H1 (cell line): Measurements from ENCODE around the gene CDC5L. TPM values are rescaled to one million over a fixed set of nuclear protein-coding genes. Genes with fewer than 3 reads are reported as not detected.

Experiments used
- CTCF ChIA-PET: fragments of 300-600 bp; sonication (Branson Sonifier 250); formaldehyde crosslinking; loops from one replicate; lab custom pipeline; 2021; ENCODE audit not compliant: partially characterized antibody; lab: Charles Lee
- POLR2A ChIA-PET: fragments of 300-600 bp; sonication (Branson Sonifier 250); formaldehyde crosslinking; loops from one replicate; lab custom pipeline; 2021; ENCODE audit warnings: inconsistent platforms; ENCODE audit not compliant: partially characterized antibody; lab: Charles Lee
- DNase-seq, 2 experiments: peaks; one replicate each; pipeline versions ENCODE4 v3.0.0 to v3.0.0-alpha.2; 2010 to 2022; ENCODE audit warnings: low spot score in 2 of 2, low read depth in 1 of 2, mixed read lengths in 1 of 2
- FAIRE-seq: peaks from 2 replicates; lab custom pipeline; 2011; peaks lifted over from hg19 to GRCh38; lab: Jason Lieb, UNC
- H2AFZ ChIP-seq: 2 replicates; pipeline ENCODE4 v1.8.1; 2012; ENCODE audit warnings: low read length, inconsistent platforms
- H2AK5ac ChIP-seq: 2 replicates; pipeline ENCODE4 v1.6.1; 2013; ENCODE audit warnings: low read depth, low read length
- H2BK120ac ChIP-seq: replicated peaks from 2 replicates; pipeline ENCODE3; 2013; ENCODE audit warnings: low read depth, low read length, inconsistent platforms
- H2BK12ac ChIP-seq: 2 replicates; pipeline ENCODE4 v1.6.1; 2013; ENCODE audit warnings: low read depth, low read length
- H2BK15ac ChIP-seq: 2 replicates; pipeline ENCODE4 v1.6.1; 2013; ENCODE audit warnings: low read length
- H2BK20ac ChIP-seq: 2 replicates; pipeline ENCODE4 v1.6.1; 2013; ENCODE audit warnings: low read length
- H2BK5ac ChIP-seq: 2 replicates; pipeline ENCODE4 v1.6.1; 2013; ENCODE audit warnings: low read depth, low read length
- H3K14ac ChIP-seq: 2 replicates; pipeline ENCODE4 v1.6.1; 2013; ENCODE audit warnings: inconsistent platforms; ENCODE audit not compliant: insufficient read length
- H3K18ac ChIP-seq: 2 replicates; pipeline ENCODE4 v1.6.1; 2013; ENCODE audit warnings: low read length; ENCODE audit errors: extremely low read depth
- H3K23ac ChIP-seq: 2 replicates; pipeline ENCODE4 v1.6.1; 2013; ENCODE audit warnings: inconsistent platforms; ENCODE audit not compliant: insufficient read length
- H3K23me2 ChIP-seq: 2 replicates; pipeline ENCODE4 v1.6.1; 2013; ENCODE audit warnings: low read depth, low read length
- H3K27ac ChIP-seq: 2 replicates; pipeline ENCODE4 v1.6.1; 2011; ENCODE audit warnings: low read depth, low read length, inconsistent platforms
- H3K27me3 ChIP-seq, 4 experiments: replicated peaks in 1 of 4; 1 replicate in 1 of 4; 2 replicates in 3 of 4; pipeline versions ENCODE4 v1.6.1 to v1.8.1; 2011 to 2013; ENCODE audit warnings: low read length in 3 of 4, mild to moderate bottlenecking in 3 of 4, inconsistent platforms in 2 of 4, mixed read lengths in 2 of 4, moderate library complexity in 1 of 4; ENCODE audit not compliant: control insufficient read depth in 3 of 4, insufficient read depth in 3 of 4; ENCODE audit errors: extremely low read depth in 1 of 4
- H3K36me3 ChIP-seq, 4 experiments: 2 replicates each; pipeline versions ENCODE4 v1.6.1 to v1.8.1; 2011 to 2013; ENCODE audit warnings: mild to moderate bottlenecking in 4 of 4, low read length in 3 of 4, moderate library complexity in 2 of 4, control low read depth in 1 of 4, inconsistent platforms in 1 of 4; ENCODE audit not compliant: insufficient read depth in 4 of 4, control insufficient read depth in 2 of 4
- H3K4ac ChIP-seq: replicated peaks from 2 replicates; pipeline ENCODE3; 2013; ENCODE audit warnings: low read length, low read depth, mixed read lengths, inconsistent platforms; ENCODE audit not compliant: insufficient read length
- H3K4me1 ChIP-seq, 4 experiments: replicated peaks in 1 of 4; 1 replicate in 1 of 4; 2 replicates in 3 of 4; pipeline versions ENCODE4 v1.6.1 to v1.8.1; 2011 to 2013; ENCODE audit warnings: low read length in 3 of 4, inconsistent platforms in 2 of 4, mixed read lengths in 1 of 4; ENCODE audit not compliant: insufficient read depth in 4 of 4, control insufficient read depth in 3 of 4
- H3K4me2 ChIP-seq, 2 experiments: 2 replicates each; pipeline versions ENCODE4 v1.6.1 to v1.8.1; 2011 to 2013; ENCODE audit warnings: low read depth in 2 of 2, low read length in 2 of 2, control low read depth in 1 of 2, inconsistent platforms in 1 of 2, mild to moderate bottlenecking in 1 of 2; ENCODE audit not compliant: insufficient read depth in 1 of 2
- H3K4me3 ChIP-seq, 4 experiments: fragments of 200-600, 300-600 bp in 1 of 4; sonication (generic), shearing (Covaris generic), sonication (Bioruptor Twin) in 1 of 4; 2 replicates each; pipeline versions ENCODE4 v1.5.1 to v1.8.1; 2011 to 2016; ENCODE audit warnings: low read length in 4 of 4, low read depth in 3 of 4, control low read depth in 2 of 4, inconsistent platforms in 2 of 4, mild to moderate bottlenecking in 2 of 4, mixed read lengths in 1 of 4, moderate library complexity in 1 of 4; ENCODE audit not compliant: insufficient read depth in 2 of 4; ENCODE audit errors: extremely low read depth in 1 of 4
- H3K56ac ChIP-seq: replicated peaks from 2 replicates; pipeline ENCODE3; 2013; ENCODE audit warnings: low read depth, mild to moderate bottlenecking, mixed read lengths, low read length, inconsistent platforms; ENCODE audit not compliant: insufficient read length
- H3K79me1 ChIP-seq: 2 replicates; pipeline ENCODE4 v1.6.1; 2013; ENCODE audit warnings: low read depth, low read length, control low read depth
- H3K79me2 ChIP-seq, 2 experiments: 2 replicates each; pipeline versions ENCODE4 v1.6.1 to v1.8.1; 2012 to 2013; ENCODE audit warnings: low read length in 2 of 2, mild to moderate bottlenecking in 2 of 2, inconsistent platforms in 1 of 2; ENCODE audit not compliant: insufficient read depth in 2 of 2, control insufficient read depth in 1 of 2
- H3K9ac ChIP-seq, 4 experiments: replicated peaks in 1 of 4; 1 replicate in 1 of 4; 2 replicates in 3 of 4; pipeline versions ENCODE4 v1.6.1 to v1.8.1; 2011 to 2013; ENCODE audit warnings: low read depth in 3 of 4, low read length in 3 of 4, control low read depth in 2 of 4, mild to moderate bottlenecking in 2 of 4, moderate library complexity in 2 of 4, inconsistent platforms in 1 of 4; ENCODE audit errors: extremely low read depth in 1 of 4
- H3K9me3 ChIP-seq, 2 experiments: 2 replicates each; pipeline versions ENCODE4 v1.6.1 to v1.8.1; 2012 to 2013; ENCODE audit warnings: mild to moderate bottlenecking in 2 of 2, moderate library complexity in 2 of 2, control low read depth in 1 of 2, inconsistent platforms in 1 of 2, low read depth in 1 of 2, low read length in 1 of 2, mixed read lengths in 1 of 2; ENCODE audit not compliant: insufficient read depth in 2 of 2
- H4K20me1 ChIP-seq, 2 experiments: replicated peaks in 1 of 2; 2 replicates each; pipeline versions ENCODE3 to v1.8.1; 2011 to 2013; ENCODE audit warnings: inconsistent platforms in 2 of 2, low read length in 2 of 2, mild to moderate bottlenecking in 1 of 2; ENCODE audit not compliant: insufficient read depth in 2 of 2, control insufficient read depth in 1 of 2
- H4K5ac ChIP-seq: 2 replicates; pipeline ENCODE4 v1.6.1; 2013; ENCODE audit warnings: low read length, low read depth, mixed read lengths, inconsistent platforms; ENCODE audit not compliant: insufficient read length
- H4K8ac ChIP-seq: 2 replicates; pipeline ENCODE4 v1.8.0; 2013; ENCODE audit warnings: mild to moderate bottlenecking, moderate library complexity, low read length, inconsistent platforms; ENCODE audit not compliant: insufficient read depth; ENCODE audit errors: extremely low read depth
- H4K91ac ChIP-seq: replicated peaks from 2 replicates; pipeline ENCODE3; 2013; ENCODE audit warnings: low read length, mixed read lengths, inconsistent platforms; ENCODE audit not compliant: insufficient read length
- BRCA1 ChIP-seq: IDR thresholded peaks from 2 replicates; pipeline ENCODE4 v1.6.1; 2012; ENCODE audit warnings: low read depth, low read length, improper control_type of control experiment
- POLR2AphosphoS5 ChIP-seq: IDR thresholded peaks from 2 replicates; pipeline ENCODE4 v1.6.1; 2011; ENCODE audit warnings: low read depth, low read length
- RNF2 ChIP-seq: fragments of 200-900, 300-1000 bp; sonication (generic); IDR thresholded peaks from 2 replicates; pipeline ENCODE4 v1.7.1; 2016; ENCODE audit warnings: borderline replicate concordance, low read depth, mild to moderate bottlenecking, antibody characterized with exemption, low read length; ENCODE audit not compliant: poor library complexity, severe bottlenecking; ENCODE audit errors: missing control alignments
- RXRA ChIP-seq: IDR thresholded peaks from 2 replicates; pipeline ENCODE4 v1.6.1; 2011; ENCODE audit warnings: low read depth, mild to moderate bottlenecking, low read length, moderate library complexity; ENCODE audit not compliant: insufficient read depth
- TBP ChIP-seq: IDR thresholded peaks from 2 replicates; pipeline ENCODE4 v1.6.1; 2011; ENCODE audit warnings: low read depth, low read length, improper control_type of control experiment
- TEAD4 ChIP-seq: IDR thresholded peaks from 2 replicates; pipeline ENCODE4 v1.6.1; 2012; ENCODE audit warnings: low read depth, low read length, inconsistent platforms, mixed read lengths
- WGBS, 2 experiments: shearing (Covaris generic) in 1 of 2; methylation state at CpG; one replicate each; pipeline versions ENCODE4 v1.1.6 to v1.1.7; 2013 to 2015; ENCODE audit warnings: low lambda C conversion rate in 2 of 2, mixed read lengths in 2 of 2, inconsistent platforms in 1 of 2, low coverage in 1 of 2, missing lambda C conversion rate in 1 of 2; ENCODE audit not compliant: insufficient replicate concordance in 2 of 2, insufficient coverage in 1 of 2, insufficient read length in 1 of 2; ENCODE audit errors: extremely low coverage in 1 of 2, missing lambda C conversion rate in 1 of 2; 5-methylcytosine and 5-hydroxymethylcytosine counted together
- polyA plus RNA-seq, 7 experiments: library from polyadenylated mRNA; depleted of rRNA in 3 of 7; stranded (reverse) in 5 of 7; unstranded in 2 of 7; fragments of >200 nt in 5 of 7; fragments of 200-250 nt in 2 of 7; gene quantifications; 1 replicate in 5 of 7; 2 replicates in 1 of 7; 4 replicates in 1 of 7; pipeline versions ENCODE4 v1.2.1 to v1.2.3, GENCODE V29; 2011 to 2013; ENCODE audit warnings: missing spikeins in 2 of 7, mixed read lengths in 2 of 7
- total RNA-seq: library from RNA; stranded (reverse); fragmentation: NEBNext Ultra II Directional; extraction: Animal tissue kit (Norgen Biotek cat#: 25700); gene quantifications from 2 replicates; pipeline ENCODE4 v1.2.1, GENCODE V29; 2021
- TF ChIP-seq, protein P1 (sequence below), 3 experiments: IDR thresholded peaks; 1 replicate in 2 of 3; 2 replicates in 1 of 3; pipeline versions ENCODE4 v1.5.1 to v1.6.1; 2011; ENCODE audit warnings: low read length in 3 of 3, mild to moderate bottlenecking in 3 of 3, inconsistent platforms in 2 of 3, low read depth in 1 of 3, moderate library complexity in 1 of 3; ENCODE audit not compliant: insufficient read depth in 1 of 3; ENCODE audit errors: control extremely low read depth in 1 of 3

CDC5L gene
- total and polyA plus RNA-seq, 2 of the 8 experiments (the other 6 are each of a cell fraction or from before 2014, with no cell fraction given), result 8.4 to 32.8 TPM

DNA sequence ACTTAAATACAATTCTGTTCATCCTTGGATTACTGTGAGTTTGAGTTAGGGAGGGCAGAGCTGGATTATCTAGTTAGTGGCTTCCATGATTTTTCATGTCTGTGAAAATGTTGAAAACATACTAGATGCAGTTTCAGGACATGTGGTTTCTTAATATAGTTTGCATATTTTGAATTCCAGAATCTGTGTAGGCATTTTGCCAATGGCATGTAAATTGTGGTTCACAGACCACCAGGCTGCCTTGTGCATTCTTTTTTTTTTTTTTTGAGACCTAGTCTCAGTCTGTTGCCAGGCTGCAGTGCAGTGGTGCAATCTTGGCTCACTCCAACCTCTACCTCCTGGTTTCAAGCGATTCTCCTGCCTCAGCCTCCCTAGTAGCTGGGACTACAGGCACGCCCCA lies 42.8 kb downstream of the CDC5L start:
- Histone ChIP-seq H4K8ac (no peak overlapping the region), H3K4me3 (no peak overlapping the region), H2BK20ac (no peak overlapping the region), H3K79me1 (no peaks in the 10 kb centered on the region), H3K4me2 (no peak overlapping the region), H4K91ac (no peak overlapping the region), H3K4me1 (no peaks in the 10 kb centered on the region), H2BK5ac (no peak overlapping the region), H3K4ac (no peak overlapping the region), H3K27ac (no peak overlapping the region), H2AFZ (no peak overlapping the region), H3K27me3 (no peaks in the 10 kb centered on the region), H2AK5ac (no peak overlapping the region), H3K9ac (no peak overlapping the region), H2BK15ac (no peak overlapping the region), H3K18ac (no peak overlapping the region), H4K5ac (no peak overlapping the region), H3K14ac (no peak overlapping the region), H3K36me3 (peaks cover 0 to 51% (median 16%) of the 10 kb centered on the region in 4 experiments; a peak in 5 of 8 replicates), H2BK12ac (no peak overlapping the region), H2BK120ac (no peak overlapping the region), H4K20me1 (no peaks in the 10 kb centered on the region), H3K9me3 (no peaks in the 10 kb centered on the region), H3K23ac (no peak overlapping the region), H3K23me2 (no peaks in the 10 kb centered on the region), H3K79me2 (0 out of 4 replicates have a peak, but pooled peaks cover 0 to 4% of the 10 kb centered on the region in 2 experiments), H3K56ac (no peak overlapping the region)
- ChIA-PET POLR2A (no interaction called here), CTCF (interaction anchor here (1.3 to 3.9 kb wide), 5 partner anchors 9 to 48 kb away, joined by 4 to 18 read pairs (median 8); no protein-coding TSS in a partner anchor)
- FAIRE-seq (no peak), DNase-seq (no peak)
- WGBS, 2 experiments, result 88% methylated on average over 2 of the region's 2 CpGs; no CpG with 5 or more reads in 1 of the 2 experiments
- TF ChIP-seq RNF2 (no peak), TEAD4 (no peak), TBP (no peak), POLR2AphosphoS5 (no peak), RXRA (no peak), BRCA1 (no peak)
- TF ChIP-seq, protein P1, sequence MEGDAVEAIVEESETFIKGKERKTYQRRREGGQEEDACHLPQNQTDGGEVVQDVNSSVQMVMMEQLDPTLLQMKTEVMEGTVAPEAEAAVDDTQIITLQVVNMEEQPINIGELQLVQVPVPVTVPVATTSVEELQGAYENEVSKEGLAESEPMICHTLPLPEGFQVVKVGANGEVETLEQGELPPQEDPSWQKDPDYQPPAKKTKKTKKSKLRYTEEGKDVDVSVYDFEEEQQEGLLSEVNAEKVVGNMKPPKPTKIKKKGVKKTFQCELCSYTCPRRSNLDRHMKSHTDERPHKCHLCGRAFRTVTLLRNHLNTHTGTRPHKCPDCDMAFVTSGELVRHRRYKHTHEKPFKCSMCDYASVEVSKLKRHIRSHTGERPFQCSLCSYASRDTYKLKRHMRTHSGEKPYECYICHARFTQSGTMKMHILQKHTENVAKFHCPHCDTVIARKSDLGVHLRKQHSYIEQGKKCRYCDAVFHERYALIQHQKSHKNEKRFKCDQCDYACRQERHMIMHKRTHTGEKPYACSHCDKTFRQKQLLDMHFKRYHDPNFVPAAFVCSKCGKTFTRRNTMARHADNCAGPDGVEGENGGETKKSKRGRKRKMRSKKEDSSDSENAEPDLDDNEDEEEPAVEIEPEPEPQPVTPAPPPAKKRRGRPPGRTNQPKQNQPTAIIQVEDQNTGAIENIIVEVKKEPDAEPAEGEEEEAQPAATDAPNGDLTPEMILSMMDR (IDR thresholded peaks at IDR 0.05; ENCODE audit: control extremely low read depth in 1 of 3, insufficient read depth in 1 of 3, low read depth in 1 of 3, low read length in 3 of 3), result no peak
